Posterior cingulate gyrus (tissue), 11 donors: ENCODE results near the gene DNAH2.

Source experiments
- DNase-seq, 10 donors: peaks; one replicate each; pipeline versions ENCODE4 v3.0.0 to v3.0.0-alpha.2; 2020 to 2021; ENCODE audit warnings: mixed read lengths in 3 of 10
- intact Hi-C: fragments of 100-400 bp; cut with DNase I; formaldehyde crosslinking; loops from one replicate; pipeline ENCODE4 v1.15.1; 2023

DNAH2 gene

DNA sequence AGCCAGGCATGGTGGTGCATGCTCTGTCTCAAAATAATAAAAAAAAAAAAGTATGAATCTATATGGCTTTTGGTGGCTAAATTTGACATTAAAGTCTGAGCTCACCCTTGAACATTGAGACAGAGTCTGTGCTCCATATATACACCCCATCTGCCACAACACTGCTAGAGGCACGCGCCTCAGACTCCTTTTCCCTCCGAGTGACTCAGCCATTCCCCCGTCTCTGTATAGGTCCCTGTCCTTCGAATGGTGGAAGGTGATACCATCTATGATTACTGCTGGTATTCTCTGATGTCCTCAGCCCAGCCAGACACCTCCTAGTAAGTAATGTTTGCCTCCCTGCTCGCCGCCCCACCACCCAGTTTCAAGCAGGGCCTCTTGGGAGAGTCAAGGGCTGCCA is 17.0 kb upstream of the DNAH2 start:
- DNase-seq, result peak in 1 of 10 donors; percentile 14
- intact Hi-C loops, result no loop called here

DNA sequence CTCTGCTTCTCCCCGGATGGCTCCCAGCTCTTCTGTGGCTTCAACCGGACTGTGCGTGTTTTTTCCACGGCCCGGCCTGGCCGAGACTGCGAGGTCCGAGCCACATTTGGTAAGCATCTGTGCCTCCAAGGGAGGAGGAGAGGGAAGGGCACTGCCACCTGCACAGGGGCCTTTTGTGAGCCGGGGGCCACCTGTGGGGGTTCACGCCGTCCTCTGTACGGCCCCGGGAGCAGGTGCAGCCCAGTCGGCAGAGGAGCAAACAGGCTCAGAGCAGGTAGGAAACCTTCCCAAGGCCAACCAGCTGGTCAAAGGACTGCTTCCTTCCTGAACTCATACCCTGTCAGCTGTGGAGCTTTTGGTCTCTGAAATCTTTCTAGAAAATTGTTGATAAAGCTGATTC is 15.9 kb upstream of the DNAH2 start:
- intact Hi-C loops, result no loop called here
- peak in 2 of 10 donors; percentile 35 to 54 for DNase-seq

DNA sequence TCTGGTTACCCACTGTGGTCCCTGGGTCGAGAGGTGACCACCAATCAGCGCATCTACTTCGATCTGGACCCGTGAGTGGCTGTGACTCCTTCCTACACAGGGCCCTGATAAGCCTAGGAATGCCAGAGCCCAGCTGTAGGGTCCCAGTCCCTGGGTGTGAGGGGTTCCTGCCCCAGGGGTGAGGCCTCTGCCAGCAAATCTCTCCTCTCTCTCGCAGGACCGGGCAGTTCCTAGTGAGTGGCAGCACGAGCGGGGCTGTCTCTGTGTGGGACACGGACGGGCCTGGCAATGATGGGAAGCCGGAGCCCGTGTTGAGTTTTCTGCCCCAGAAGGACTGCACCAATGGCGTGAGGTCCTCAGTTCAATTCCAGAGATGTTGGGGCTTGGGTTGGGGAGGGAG is 14.8 kb upstream of the DNAH2 start:
- peak in 2 of 10 donors; percentile 56 to 68 for DNase-seq
- intact Hi-C loops, result no loop called here

DNA sequence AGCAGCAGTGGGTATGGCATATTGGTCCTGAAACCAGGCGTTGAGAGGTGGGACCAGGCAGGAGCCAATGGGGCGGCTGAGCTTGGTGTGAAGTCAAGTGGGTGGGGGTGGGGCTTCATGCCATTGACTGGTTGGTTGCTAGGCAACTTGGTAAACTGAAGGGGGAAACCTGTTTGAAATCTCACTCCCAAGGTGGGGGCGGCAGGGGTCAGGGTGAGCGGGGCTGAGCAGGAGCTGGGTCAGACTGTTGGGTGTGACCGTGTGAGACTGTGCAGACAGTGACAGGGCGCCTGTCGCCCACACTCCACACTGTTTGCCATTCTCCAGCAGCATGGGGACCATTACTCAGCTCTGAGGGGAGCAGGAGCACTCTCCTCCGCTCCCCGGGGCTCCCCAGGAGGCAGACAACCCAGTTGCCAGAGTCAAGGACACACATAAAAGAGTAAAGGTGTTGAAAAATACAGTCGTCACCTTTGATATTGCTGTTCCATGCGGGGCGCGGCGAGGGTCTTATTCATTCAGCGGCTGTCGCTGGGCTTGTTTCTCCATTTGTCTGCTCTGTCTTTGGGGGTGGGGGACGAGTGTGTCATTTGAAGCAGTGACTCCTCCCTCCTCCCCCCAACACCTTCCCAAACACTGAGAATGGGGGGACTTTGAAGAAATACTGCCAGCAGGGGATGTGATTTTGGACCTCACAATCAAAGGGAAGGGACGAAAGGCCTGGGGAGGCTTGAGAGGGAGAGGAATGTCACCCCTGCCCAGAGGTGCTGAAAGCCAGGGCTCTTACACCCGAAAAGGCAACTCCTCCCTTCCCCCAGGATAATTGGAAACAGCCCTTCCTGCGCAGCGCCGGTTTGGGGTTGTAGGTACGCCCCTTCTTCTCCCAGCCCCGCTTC is 13.7 kb upstream of the DNAH2 start:
- peak in 8 of 10 donors; percentile 50 to 95 (median 76) for DNase-seq
- intact Hi-C loops, result no loop called here

DNA sequence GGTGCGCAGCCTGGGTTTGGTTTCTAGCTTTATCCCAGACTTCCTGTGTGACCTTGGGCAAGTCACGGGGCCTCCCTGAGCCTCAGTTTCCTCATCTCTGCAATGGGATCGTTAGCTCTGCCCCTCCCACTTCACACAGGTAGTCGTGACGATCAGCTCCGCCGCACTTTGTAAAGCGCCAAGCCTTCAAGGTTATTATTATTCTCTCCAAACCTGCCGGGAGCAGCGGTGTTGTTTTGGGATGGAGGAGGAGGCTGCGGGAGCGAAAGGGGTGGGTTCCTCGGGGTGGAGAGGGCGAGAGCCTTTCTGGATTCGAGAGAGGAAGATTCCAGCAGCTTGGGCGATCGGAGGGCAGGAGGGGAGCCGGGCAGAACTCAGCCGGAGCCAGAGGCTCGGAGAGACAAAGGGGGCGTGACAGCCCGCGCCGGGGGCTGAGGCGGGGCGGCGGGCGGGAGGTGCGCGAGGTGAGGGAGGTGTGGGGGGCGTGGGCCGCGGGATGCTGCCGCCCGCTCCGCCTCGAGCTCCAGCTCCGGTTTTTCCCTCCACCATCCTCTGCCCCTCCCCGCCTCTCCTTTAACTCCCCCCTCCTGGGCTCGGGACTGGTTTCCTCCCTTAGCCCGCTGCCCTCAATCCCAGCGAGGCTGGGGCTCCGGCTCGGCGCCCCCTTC is 12.8 kb upstream of the DNAH2 start, which contains the start of gene EFNB3:
TSS of gene EFNB3 (plus strand) at position 602 of the 668 bp plus-strand sequence. CDS start 397 bp downstream, outside the sequence.
- DNase-seq, result peak in 7 of 10 donors; percentile 54 to 93 (median 66)

DNA sequence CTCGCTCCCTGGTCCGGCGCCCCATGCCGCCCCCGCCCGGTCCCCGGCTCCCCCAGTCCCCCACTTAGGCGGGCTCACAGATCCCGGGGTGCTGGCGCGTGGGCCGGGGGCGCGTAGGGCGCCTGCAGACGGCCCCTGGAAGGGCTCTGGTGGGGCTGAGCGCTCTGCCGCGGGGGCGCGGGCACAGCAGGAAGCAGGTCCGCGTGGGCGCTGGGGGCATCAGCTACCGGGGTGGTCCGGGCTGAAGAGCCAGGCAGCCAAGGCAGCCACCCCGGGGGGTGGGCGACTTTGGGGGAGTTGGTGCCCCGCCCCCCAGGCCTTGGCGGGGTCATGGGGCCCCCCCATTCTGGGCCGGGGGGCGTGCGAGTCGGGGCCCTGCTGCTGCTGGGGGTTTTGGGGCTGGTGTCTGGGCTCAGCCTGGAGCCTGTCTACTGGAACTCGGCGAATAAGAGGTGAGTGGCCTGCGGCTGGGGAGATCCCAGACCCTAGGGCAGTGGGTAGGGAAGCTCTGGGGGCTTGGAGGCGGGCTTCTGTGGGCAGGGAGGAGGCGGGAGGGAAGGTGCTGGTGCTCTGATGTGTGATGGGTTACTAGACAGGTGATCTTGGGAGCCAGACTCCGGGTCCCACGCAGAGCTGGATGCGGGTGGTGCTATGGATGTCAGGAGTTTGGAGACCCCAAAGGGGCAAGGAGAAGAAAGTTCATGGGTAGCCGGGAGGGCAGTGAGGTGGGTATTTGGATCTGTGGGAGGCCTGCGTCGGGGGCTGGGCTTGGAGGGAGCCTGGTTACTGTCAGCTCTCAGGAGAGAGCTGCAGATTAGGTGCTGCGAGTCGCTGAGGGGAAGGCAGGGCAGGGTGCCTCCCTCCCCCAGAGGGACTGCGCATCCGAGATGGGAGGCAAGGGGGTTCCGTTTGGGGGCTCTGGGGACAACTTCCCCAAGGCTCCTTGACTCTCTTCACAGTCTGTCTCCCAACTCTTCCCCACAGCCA is 12.0 kb upstream of the DNAH2 start:
- intact Hi-C loops, result no loop called here

More for the DNA sequence above, 12.8 kb upstream of the DNAH2 start, which contains the start of gene EFNB3:
- intact Hi-C loops, result no loop called here

DNA sequence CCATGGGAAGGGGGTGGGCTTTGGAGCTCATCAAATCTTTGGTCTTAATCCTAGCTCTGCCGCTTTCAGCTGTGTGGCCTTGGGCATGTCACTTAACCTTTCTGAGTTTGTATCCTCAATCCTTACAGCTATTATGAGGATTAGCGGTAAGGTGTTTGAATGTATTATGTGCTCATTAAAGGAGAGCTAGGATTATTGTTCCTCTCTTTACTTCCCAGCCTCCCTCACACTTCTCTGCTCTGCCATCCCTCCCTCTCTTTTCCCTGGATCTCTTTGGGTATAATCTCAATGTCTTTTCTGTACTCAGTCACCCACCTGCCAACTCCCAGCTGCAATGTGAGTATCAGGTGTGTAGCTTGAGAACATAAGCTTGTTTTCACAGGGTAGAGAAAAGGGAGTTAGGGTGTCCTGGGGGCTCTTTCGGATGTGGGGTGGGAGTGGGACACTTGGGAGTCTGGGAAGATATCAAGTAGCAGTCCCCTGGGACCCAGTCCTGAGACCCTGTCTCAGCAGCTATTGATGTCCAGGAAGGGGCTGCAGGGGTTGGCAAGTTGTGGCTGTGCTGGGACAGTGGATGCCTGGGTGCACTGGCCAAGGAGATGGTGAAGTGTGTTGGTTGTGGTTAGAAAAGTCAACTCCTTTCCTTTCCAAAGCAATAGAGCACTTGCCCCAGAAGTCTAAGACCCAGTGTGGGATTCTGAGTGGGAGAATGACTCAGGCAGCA is 10.8 kb upstream of the DNAH2 start:
- intact Hi-C loops, result no loop called here
- peak in 1 of 10 donors; percentile 9 for DNase-seq

More for the DNA sequence above, 12.0 kb upstream of the DNAH2 start:
- DNase-seq, result peak in 2 of 10 donors; percentile 78 to 83

DNA sequence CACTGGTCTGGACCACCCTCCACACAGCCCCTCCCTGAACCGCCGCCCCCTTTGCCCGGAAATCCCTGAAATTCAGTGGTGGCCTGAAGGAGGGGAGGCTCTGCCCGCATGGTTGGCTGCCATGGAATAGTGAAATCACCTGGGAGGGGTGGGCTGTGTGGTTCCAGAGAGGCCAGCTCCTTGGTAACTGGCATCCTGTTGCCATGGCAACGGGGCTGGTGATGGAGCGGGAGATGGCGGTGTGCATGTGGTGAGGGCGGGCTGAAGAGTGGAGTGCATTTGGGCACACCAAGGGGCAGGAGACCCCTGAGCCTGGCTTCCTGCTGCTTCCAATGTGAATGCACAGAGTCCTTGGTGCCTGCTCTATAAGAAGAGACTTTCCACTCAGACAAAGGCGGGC is 10.1 kb upstream of the DNAH2 start:
- peak in 4 of 10 donors; percentile 23 to 90 (median 56) for DNase-seq
- intact Hi-C loops, result no loop called here

DNA sequence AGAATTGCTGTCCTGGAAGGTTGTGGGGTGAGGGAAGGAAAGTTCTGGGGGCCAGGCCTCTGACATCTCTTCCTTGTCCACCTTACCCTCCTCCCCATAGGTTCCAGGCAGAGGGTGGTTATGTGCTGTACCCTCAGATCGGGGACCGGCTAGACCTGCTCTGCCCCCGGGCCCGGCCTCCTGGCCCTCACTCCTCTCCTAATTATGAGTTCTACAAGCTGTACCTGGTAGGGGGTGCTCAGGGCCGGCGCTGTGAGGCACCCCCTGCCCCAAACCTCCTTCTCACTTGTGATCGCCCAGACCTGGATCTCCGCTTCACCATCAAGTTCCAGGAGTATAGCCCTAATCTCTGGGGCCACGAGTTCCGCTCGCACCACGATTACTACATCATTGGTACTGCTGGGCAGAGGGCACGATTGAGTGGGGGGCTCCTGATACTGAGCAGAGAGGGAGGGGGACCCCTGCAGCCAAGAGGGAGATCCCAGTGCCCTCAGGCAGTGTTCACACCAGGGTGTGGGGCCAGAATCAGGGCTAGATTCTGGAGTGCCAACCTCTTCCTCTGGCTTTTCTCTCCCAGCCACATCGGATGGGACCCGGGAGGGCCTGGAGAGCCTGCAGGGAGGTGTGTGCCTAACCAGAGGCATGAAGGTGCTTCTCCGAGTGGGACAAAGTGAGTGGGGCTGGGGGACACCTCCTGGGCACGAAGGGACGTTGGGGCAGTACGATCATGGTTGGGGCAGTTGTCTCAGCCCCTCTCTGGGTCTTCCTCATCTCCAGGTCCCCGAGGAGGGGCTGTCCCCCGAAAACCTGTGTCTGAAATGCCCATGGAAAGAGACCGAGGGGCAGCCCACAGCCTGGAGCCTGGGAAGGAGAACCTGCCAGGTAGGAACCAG is 9.4 kb upstream of the DNAH2 start:
- intact Hi-C loops, result no loop called here

DNA sequence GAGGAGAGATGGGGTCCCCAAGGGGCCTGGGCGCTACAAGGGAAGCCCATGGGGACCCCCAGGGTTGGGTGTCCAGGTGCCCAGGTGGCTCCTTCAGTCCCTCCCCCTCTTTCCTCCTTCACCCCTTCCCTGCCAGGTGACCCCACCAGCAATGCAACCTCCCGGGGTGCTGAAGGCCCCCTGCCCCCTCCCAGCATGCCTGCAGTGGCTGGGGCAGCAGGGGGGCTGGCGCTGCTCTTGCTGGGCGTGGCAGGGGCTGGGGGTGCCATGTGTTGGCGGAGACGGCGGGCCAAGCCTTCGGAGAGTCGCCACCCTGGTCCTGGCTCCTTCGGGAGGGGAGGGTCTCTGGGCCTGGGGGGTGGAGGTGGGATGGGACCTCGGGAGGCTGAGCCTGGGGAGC is 8.5 kb upstream of the DNAH2 start:
- DNase-seq, result peak in 2 of 10 donors; percentile 53 to 69
- intact Hi-C loops, result no loop called here

More for the DNA sequence above, 9.4 kb upstream of the DNAH2 start:
- DNase-seq, result peak in 1 of 10 donors; percentile 62

DNA sequence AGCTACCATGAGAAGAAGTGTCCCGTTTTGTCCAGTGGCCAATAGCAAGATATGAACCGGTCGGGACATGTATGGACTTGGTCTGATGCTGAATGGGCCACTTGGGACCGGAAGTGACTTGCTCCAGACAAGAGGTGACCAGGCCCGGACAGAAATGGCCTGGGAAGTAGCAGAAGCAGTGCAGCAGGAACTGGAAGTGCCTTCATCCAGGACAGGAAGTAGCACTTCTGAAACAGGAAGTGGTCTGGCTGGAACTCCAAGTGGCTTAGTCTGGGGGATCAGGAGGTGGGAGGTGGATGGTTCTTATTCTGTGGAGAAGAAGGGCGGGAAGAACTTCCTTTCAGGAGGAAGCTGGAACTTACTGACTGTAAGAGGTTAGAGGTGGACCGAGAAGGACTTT is 7.2 kb upstream of the DNAH2 start:
- peak in 1 of 10 donors; percentile 68 for DNase-seq
- intact Hi-C loops, result no loop called here

DNA sequence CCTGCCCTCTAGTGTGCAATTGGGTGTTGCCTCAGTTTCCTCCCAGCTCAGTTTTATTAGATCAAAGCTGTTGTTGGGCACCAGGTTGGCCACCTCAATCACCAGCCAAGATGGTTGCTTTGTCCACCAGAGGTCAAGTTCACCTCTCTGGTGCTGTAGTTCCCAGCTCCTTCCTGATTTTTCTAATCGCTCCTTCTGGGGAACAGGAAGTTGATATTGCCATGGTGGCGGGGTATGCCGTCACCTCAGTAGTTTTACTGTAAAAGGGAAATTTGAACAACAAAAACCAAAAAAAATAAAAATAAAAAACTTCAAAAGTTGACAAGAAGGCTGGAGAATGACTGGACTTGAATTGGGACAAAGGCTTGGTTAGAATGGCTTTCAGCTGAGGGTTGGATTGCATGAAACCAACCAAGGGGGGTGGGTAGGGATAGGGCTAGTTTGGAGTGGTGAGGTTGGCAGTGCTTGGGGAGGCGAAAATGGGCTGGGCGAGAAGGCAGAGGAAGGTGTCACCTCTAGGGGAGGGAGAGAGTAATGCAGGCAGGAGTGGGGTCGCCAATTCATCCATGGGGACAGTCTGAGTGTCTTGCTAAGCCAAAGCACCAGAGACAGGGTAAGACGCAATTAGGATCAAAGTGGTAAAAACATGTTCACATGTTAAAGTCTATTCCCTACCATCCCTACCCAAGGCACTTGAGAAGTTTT is 6.3 kb upstream of the DNAH2 start:
- intact Hi-C loops, result no loop called here
- peak in 2 of 10 donors; percentile 5 to 39 for DNase-seq

DNA sequence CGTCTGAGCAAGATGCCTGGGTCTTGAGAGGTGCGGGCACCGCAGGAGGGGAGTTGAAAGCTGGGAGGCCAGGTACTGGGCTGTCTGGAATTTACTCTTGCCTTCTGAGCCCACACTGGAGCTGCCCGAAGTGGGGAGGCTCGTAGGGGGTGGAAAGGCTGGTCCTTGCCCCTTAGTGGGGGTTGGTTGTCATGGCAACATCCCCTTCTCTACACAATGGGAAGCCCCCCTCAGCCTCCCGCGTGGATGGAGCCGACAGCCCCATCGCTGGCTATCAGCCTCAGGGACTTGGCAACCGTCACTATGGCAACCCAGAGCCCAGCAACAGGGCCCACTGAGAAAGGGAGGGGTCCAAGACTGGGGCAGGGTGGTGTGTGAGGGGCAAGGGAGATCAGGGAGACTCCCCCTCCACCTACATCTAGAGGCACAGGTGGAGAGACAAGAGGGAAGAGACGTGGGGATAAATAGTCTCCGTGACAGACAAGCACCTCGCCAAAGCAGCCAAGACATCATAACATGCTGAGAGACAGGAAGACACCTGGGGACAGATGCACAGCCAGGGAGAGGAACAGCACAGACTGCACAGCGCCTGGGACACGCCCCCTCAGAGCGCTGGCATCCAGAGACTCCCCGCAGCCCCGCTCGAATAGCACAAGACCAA is 5.3 kb upstream of the DNAH2 start:
- intact Hi-C loops, result no loop called here
- peak in 3 of 10 donors; percentile 19 to 81 (median 77) for DNase-seq

DNA sequence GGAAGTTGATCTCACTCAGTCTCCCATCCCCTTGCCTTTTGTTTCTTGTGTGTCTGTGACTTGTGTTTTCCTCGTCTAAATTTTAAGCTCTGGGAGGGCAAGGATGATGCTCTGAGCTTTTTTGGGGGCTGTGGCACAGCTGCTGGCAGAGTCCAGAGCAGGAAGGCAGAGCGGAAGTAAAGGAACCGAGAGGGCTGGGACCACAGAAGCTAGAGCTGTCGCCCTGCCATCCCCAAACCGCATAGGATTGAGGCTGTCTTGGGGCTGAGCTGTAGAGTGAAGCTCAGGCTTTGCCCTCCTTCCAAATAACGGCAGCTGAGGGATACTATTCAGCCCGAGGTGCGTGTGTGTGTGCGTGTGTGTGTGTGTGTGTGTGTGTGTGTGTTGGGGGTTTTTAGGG is 3.8 kb upstream of the DNAH2 start:
- DNase-seq, result peak in 2 of 10 donors; percentile 27 to 45
- intact Hi-C loops, result no loop called here

DNA sequence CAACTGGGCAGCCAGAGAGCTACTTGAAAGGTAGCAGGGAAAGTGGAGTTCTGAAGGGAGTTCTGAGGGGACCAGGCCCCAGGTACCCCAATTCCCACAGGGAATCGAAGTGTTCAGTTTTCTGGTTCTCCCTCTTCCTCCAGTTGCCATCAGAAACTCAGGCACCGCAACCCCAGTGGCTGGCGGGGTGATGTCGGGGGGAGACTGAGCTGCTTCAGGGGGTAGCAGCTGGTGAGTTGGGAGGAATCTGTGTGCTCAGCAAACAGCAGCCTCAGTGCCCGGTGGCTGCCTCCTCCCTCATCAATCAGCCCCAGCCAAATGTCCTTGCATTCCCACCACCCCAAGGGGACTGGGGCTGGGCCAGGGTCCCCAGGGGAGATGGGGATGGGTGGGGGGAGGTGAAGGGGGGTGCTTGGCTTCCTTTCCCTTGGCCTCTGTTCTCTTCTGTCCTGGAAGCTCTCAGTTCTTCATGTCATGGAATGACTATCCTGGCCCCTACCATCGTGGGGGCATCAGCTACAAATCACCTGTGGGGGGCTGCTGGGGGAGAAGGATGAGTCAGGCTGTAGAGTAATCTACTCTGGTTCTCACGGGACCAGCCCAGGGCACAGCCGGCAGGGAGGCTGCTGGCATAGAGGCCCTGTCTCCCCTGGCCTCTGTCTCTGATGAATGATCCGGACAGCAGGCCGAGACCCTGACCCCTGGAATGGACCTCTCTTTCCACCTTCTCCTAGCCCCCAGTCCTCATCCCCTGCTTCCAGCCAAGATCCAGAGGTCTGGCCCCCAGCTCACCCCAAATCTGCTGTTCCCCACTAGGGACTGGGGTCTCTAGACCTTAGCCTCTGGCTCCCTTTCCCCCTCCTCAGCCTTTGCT is 2.6 kb upstream of the DNAH2 start:
- intact Hi-C loops, result no loop called here
- peak in 2 of 10 donors; percentile 51 to 53 for DNase-seq
